HG02798 (cell line): ENCODE data around the gene BLVRB.
"Not testable (repeated sequence)": the region's sequence is repeated elsewhere in the genome, so short reads cannot be mapped to it uniquely, and the experiment has no call there.

Source experiments
- ATAC-seq: cut with Tn5 transposase; IDR thresholded peaks from one replicate; pipeline ENCODE4 v1.9.1; 2021; ENCODE audit warnings: mild to moderate bottlenecking; ENCODE audit not compliant: unreplicated experiment, poor library complexity

The BLVRB gene

DNA sequence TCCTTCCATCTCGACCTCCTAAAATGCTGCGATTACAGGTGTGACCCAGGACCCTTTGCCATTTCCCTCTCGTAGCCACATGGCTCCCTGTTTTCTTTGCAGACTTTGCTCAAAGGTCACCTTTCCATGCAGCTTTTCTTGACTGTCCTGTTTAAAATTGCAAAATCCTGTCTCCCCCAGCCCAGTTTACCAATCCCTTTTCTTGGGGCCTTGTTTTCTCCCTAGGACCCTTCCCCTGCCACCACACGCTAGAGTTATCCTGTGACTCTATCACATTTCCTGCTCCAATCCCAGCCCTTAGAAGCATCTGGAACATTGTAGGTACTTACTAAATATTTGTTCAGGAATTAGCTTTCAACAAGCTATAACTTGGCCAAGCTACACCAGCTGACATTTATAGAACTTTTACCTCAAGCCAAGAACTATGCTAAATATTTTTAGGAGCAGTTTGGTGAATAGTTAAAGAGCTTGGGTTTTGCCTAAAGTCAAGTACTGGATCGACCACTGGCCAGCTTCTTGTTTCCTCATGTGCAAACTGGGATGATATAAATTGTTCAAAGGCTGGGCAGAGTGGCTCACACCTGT, 12.3 kb downstream of the BLVRB start:
- ATAC-seq: no peak

DNA sequence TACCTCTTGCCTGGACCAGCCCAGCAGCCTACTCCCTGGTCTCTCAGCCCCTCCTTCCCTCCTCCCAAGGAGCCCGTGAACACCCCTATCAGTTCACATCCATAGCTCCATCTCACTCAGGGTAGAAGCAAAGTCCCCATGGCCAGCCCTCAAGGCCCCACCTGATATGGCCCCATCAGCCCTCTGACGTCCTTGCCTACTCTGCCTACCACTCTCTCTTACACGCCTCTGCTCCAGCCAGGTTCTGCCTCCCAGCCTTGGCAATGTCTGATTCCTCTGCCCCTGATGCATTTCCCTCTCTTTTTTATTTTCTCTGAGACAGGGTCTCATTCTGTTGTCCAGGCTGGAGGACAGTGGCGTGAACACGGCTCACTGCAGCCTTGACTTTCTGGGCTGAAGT, 13.5 kb downstream of the BLVRB start:
- ATAC-seq: no peak

DNA sequence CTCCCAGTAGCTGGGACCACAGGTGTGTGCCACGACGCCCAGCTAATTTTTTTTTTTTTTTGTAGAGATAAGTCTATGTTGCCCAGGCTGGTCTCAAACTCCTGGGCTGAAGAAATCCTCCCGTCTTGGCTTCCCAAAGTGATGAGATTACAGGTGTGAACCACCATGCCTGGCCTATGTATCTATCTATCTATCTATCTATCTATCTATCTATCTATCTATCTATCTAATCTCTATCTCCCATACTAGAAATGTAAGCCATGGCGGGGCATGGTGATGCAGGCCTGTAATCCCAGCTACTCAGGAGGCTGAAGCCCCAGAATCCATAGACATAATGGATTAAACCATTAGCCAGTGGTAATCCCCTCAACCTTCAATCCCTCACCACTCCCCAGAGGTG, 14.9 kb downstream of the BLVRB start:
- no peak for ATAC-seq

DNA sequence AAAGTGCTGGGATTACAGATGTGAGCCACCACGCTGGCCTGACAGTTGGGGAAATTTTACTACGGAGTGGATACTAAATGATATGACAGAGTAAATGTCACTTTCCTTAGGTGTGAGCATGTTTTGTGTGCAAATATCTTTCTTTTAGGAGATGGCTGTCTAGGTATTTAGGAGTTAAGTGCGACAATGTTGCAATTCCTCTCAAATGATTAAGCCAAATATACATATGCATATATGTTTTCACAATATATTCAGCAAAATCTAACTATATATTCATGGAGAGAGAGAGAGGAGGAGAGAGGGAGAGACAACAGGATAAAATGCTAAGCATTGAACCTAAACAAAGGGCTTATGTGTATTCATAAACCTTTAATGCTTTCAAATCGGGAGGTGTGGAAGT, 16.0 kb downstream of the BLVRB start:
- ATAC-seq: no peak

DNA sequence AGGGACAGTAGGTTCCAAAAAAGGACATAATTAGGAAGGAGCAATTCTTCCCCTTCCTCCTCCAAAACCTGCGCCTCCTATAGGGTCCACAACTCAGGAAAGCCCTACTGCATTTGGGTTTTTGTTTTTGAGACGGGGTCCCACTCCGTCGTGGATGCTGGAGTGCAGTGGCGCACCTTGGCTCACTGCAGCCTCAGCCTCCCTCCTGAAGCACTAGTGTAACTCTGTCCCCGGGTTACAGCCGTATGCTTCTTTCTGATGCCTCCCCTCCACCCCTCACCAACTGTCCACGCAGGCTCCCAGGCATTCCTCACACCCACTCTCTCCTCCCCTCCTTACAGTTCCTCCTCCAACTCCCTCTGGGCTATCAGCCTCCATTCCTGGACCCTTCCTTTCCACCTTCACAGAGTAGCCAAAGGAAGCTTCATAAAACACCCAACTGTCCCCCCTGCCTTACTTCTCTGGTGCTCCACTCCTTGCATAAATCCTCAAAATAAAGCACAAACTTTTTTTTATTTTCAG, 19.2 kb downstream of the BLVRB start:
- ATAC-seq: no peak

DNA sequence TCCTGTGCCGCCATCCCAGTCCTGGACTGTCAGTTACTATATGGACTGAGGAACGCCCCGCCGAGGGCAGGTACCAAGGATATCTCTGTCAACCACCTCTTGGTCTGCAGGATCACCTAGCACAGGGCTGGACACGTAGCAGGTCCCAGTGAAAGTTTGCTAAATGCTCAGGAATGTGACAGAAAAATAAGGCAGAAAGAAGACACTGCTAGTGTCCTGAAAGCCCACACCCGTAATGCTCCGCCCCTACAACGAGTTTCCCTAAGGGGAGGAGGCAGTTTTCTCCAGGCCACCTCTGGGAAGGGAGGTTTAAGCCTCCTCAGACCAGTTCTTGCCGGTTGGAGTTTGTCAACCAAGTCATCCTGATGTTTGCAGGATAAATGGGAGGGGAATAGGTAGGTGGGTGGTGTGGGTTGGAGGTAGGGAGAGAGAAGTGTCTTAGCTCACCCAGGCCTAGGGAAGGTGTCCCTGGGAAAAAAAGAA, 19.7 kb downstream of the BLVRB start:
- ATAC-seq: no peak

DNA sequence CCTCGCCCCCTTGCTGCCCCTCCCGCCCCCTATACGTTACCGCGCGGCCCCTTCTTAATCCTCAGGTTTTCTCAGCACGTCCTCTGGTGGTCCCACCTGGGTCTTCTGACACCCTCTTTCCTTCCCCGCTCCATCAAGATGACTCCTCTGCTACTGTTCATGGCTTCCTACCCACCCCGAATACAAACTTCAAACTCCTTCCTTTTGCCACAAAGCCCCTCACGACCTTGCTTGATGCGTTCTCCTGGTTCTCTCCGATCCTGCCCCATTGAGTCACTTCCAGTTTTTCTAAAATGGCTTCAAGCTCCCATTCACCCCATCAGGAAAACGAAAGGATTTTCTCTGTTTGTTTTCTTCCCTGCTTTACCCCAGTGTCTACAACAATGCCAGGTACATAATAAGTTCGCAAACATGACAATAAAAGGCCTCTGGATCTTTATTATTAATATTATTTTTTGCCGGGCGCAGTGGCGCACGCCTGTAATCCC, 20.7 kb downstream of the BLVRB start:
- no peak for ATAC-seq

DNA sequence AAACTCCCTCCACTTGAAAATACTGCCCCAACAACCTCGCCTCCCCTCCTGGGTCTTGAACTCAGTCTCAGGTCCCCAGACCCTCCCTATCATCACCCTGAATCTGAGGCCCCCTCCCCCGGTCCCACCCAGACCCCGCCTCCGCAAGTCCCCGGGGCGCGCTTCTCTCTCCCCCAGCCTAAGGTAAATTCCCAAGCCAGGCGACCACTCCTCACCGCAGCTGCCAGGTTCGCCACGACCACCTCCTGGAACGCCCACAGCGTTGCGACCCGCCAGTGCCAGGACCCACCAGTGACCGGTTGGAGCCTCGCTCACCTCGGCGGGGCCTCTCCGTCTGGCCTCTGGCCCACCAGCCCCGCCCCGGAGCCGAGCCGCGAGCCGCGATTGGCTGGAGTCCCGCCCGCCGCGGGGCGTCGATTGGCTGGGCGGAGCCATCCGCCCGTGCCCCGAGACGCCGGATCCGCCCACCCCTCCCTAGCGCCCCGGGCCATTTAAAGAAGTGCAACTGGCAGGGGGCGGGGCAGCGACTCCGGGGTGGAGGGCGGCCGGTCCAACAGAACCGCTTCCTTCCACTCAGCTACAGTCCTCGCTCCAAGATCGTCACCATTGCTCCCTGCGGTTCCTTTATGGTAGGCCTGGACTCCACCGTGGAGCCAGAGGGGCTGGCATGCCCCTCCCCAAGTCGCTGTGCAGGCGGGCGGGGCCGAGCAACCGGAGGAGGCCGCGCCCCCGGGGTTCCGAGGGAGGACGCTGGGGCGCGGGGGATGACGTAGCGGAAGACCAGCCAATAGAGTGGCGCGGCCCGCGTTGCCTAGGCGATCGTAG, 21.3 kb downstream of the BLVRB start, which contains the start of gene SERTAD3:
TSS of gene SERTAD3 (minus strand) at position 336 of the 825 bp plus-strand sequence. CDS start 2,255 bp downstream, outside the sequence.
- peak; percentile 72 for ATAC-seq

DNA sequence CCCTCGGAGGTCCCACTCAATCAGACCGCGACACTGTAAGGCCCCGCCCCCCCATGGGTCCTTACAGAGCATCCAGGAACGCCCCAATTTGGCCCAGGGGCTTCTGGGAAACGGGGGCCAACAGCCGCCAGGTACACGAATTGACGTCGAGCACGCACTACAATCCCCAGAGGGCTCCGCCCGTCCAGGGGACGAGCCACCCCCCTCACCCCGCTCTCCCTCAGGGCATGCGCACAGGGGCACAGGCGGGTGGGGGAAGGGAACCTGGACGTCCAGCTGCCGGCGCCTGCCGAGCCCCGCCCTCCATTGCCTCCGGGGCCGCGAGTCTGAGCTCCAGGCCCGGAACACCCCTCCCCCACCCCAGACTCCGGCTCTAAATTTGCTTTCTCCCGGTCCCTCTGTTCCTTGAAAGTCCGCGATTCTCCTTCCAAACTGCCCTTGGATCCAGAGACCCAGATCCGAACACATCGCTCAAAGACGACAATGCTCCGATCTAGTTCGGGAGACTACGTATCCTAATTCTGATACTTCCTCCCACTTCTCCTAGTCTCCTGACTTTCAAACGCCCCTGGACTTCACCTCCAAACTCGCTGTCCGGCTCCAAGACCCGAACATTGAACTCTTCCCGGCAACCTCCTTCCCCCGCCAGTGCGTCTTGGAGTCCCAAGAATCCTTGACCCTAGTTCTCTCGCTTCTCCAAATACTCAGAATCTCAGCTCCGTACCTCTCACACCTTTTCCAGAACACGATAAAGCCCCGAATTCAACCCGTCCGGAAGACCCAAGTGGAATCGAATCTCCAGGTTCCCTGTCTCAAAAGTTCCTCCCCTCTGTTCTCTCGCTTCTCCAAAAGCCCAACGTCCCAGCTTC, 22.2 kb downstream of the BLVRB start:
- ATAC-seq: peak; percentile 80

DNA sequence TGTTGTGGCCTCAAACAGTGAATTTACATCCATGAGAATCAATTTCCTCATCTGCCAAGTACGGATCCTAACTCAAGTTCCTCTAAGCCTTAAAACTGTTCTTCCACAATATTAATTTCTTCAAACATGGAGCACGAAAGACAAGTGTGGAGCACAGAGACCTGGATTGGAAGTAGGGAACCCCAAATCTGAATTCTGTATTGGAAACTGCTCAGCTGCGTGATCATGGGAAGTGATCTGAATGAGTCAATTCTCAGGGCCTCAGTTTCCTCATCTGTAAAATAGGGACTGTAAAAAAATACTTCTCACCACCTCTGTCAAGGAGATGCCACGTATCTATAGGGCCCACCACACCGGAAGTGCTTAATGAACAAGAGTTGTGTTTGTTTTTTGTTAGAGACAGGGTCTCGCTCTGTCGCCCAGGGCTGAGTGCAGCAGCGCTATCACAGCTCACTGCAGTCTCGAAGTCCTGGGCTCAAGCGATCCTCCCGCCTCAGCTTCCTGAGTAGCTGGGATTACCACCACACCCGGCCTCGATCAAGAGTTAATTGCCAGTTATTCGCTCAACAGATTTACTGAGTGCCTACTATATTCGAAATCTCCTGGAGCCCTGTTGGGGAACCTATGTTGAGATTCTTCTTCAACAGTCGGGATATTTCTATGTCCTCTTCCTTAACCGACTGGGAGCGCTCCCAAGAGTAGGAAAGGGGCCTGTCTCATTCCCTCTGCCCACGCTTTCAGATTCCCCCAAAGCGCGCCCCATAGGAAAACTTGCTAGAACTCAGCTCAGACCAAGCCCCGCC, 23.0 kb downstream of the BLVRB start:
- ATAC-seq: no peak

DNA sequence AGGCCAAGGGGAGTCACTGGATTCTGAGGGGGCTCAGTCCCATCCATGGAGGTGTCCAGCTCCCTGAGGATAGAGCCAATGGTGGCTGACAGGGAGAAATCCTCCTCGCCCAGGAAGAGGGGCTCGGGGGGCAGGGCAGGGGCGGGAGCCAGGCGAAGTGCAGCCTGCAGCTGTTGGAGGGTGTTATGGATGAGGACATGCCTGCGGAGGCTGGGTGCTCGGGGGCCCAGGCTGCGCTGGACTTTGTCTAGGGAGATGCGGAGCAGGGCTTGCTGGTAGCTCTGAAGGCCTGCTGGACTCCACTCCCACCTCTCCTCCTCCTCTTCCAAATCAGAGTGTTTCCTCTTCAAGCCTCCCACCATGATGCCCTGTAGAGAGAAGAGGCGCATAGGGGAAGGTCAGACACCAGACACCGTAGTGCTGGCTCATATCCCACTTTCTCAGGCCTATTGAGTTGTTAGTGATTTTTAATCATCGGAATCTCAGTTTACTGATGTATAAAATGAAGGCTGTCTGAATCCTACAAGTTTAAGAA, 23.8 kb downstream of the BLVRB start:
- ATAC-seq: no peak

DNA sequence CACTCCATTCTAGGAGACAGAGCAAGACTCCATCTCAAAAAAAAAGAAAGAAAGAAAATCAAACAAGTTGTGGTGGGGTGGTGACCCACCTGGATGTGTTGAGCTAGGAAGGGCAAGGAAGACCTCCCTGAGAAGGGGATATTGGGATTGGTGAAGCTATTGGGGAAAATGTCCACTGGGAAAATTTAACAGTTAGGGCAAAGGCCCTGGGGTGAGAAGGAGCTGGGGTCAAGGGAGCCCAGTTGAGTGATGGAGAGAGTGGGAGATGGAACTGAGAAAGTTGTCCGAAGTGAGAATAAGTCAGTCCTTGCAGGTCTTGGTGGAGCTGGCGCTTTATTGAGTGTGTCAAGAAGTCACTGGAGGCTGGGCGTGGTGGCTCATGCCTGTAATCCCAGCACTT, 27.3 kb downstream of the BLVRB start:
- ATAC-seq: no peak

DNA sequence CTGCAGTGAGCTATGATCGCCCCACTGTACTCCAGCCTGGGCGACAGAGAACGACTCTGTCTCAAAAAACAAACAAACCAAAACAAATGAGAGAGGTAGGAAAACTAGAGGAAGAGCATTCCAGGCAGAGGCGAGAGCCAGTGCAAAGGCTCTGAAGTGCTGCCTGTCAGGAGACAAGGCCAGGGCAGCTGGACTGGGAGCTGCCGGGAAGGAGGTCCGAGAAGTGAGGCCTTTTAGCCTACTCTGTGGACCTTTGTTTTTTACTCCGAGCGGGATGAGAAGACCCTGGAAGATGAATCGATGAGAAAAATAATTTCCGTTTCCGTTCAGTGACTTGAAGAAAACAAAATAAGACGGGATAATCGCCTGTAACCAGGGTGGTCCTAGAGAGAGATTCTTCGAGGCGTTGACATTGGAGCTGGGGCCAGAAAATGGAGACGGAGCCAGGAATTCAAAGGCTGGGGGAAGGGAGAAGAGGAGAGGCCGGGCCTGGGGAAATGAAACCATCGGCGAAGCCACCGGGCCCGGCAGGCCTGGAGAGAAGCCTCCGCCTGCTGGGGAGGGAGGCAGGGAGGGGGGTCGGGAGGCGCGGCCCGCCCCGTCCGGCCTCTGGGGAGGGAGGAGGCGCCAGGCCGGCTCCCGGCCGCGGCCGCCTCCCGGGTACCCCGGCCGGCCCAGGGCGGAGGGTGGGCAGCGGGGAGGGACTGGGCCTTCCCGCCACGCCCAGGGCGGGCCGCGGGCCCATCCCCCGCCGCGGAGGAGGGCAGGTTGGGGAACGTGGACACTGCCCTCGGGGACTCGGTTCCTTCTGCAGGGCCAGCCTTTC, 31.9 kb downstream of the BLVRB start:
- ATAC-seq: peak; percentile 71

DNA sequence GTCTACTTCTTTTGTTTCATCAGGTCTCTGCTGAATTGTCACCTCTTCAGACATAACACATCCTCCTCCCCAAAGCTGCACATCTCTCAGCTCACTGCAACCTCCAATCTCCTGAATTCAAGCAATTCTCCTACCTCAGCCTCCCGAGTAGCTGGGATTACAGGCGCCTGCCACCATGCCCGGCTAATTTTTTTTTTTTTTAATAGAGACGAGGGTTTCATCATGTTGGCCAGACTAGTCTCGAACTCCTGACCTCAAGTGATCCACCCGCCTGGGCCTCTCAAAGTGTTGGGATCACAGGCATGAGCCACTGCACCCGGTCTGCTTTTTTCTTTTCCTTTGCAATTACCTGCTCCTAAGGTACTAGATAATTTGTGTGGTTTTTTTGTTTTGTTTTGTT, 32.8 kb downstream of the BLVRB start:
- ATAC-seq: not testable (repeated sequence)

DNA sequence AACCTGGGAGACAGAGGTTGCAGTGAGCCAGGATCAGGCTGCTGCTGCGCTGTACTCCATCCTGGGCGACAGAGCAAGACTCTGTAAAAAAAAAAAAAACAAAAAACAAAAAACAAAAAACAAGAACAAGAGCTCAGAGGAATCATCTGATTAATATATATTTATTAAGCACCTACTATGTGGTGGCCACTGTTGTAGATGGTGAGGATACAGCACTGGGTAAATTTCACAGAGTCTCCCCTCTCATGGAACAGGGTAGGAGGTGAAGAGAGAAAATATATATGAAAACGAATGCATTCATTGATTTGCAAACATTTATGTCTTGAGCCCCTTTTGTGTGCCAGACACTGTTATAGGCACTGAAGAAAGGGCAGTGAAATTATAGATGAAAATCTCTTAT, 33.8 kb downstream of the BLVRB start:
- ATAC-seq: no peak

DNA sequence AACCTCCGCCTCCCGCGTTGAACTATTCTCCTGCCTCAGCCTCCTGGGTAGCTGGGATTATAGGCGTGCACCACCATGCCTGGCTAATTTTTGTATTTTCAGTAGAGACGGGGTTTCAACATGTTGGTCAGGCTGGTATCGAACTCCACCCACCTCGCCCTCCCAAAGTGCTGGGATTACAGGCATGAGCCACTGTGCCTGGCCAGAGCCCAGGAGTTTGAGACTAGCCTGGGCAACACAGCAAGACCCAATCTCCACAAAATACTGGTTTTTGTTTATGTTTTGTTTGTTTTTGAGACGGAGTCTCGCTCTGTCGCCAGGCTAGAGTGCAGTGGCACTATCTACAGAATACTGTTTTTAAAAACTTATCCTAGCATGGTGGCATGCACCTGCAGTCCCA, 35.3 kb downstream of the BLVRB start:
- not testable (repeated sequence) for ATAC-seq

DNA sequence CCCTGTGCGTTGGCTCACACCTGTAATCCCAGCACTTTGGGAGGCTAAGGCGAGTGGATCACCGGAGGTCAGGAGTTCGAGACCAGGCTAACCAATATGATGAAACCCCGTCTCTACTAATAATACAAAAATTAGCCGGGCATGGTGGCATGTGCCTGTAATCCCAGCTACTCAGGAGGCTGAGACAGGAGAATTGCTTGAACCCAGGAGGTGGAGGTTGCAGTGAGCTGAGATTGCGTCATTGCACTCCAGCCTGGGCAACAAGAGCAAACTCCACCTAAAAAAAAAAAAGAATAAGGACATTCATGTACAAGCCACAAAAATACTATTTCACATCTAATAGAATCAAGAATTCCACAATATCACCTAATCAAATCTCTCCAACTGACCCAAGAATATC, 37.3 kb downstream of the BLVRB start:
- ATAC-seq: not testable (repeated sequence)

DNA sequence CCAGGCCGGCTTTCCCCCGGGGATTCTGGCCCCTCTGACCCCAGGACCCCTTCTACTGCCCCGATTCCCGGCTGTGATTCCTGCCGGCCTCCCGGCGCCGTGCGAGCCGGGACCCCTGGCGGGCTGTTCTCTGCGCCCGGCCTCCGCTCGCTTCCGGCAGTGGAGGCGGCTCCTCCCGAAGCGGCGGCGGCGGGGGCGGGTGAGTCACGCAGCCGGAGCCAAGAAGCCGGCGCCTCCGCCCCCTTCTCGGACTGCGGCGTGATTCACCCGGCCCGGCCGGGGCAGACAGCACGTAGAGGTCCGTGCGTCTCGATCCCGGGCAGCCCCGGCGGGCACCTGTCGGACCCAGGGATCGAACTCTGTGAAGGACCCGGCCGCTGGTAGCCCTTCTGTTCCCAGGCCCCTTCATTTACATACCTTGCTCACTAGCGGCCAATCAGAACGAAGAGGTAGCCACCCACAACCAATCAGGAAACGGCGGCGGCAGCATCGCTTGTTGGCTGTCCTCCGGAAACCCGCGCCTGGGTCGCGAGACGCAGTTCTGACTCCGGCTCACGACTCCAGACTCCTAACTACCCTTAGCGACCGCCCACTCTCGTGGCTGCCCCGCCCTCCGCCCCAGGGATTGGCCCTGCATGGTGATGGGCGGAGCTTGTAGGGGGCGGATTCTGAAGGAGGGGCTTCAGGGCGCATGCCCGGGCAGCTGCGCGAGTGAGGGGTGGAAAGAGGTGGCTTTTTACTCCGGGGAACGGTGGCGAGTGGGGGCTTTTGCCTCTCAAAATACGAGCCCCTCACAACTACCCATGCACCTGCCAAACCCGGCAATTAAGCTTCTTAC, 39.9 kb downstream of the BLVRB start, which contains the start of gene SERTAD1:
TSS of gene SERTAD1 (minus strand) at position 543 of the 838 bp plus-strand sequence. CDS start 2,446 bp downstream, outside the sequence.
- ATAC-seq: peak; percentile 87
